Keratinocyte (primary cell): ENCODE data around the gene CFAP53. TPM values are rescaled to one million over a fixed set of nuclear protein-coding genes. Genes with fewer than 3 reads are reported as not detected.

Experiments
- DNase-seq: peaks from one replicate; pipeline ENCODE4 v3.0.0-alpha.2; 2011; ENCODE audit warnings: low read depth, missing footprints, low spot score
- FAIRE-seq: peaks from 2 replicates; lab custom pipeline; 2011; peaks lifted over from hg19 to GRCh38; lab: Jason Lieb, UNC
- H2AFZ ChIP-seq: 2 replicates; pipeline ENCODE4 v1.6.0; 2012; ENCODE audit warnings: low read length, control low read depth, inconsistent platforms; ENCODE audit not compliant: control insufficient read depth
- H3K27ac ChIP-seq: 2 replicates; pipeline ENCODE4 v1.5.1; 2011; ENCODE audit warnings: low read length; ENCODE audit not compliant: control insufficient read depth, insufficient read depth
- H3K27me3 ChIP-seq: 3 replicates; pipeline ENCODE4 v1.6.0; 2011; ENCODE audit warnings: low read length; ENCODE audit not compliant: control insufficient read depth, insufficient read depth; ENCODE audit errors: extremely low read depth
- H3K36me3 ChIP-seq, 2 experiments: 2 replicates in 1 of 2; 3 replicates in 1 of 2; pipeline ENCODE4 v1.5.1; 2011; ENCODE audit warnings: low read length in 2 of 2, mild to moderate bottlenecking in 1 of 2; ENCODE audit not compliant: control insufficient read depth in 2 of 2, insufficient read depth in 2 of 2; ENCODE audit errors: extremely low read depth in 1 of 2
- H3K4me1 ChIP-seq: 3 replicates; pipeline ENCODE4 v1.5.1; 2011; ENCODE audit warnings: low read length; ENCODE audit not compliant: control insufficient read depth, insufficient read depth; ENCODE audit errors: extremely low read depth
- H3K4me2 ChIP-seq: 3 replicates; pipeline ENCODE4 v1.6.0; 2011; ENCODE audit warnings: low read depth, low read length; ENCODE audit not compliant: control insufficient read depth, insufficient read depth; ENCODE audit errors: extremely low read depth
- H3K4me3 ChIP-seq, 3 experiments: fragments of 200-600 bp in 1 of 3; sonication (generic) in 1 of 3; 2 replicates in 2 of 3; 3 replicates in 1 of 3; pipeline ENCODE4 v1.5.1; 2011 to 2016; ENCODE audit warnings: low read length in 3 of 3, mild to moderate bottlenecking in 3 of 3, control low read depth in 2 of 3, inconsistent platforms in 1 of 3, low read depth in 1 of 3, mixed read lengths in 1 of 3, mixed run types in 1 of 3, moderate library complexity in 1 of 3; ENCODE audit not compliant: control insufficient read depth in 2 of 3, insufficient read depth in 2 of 3; ENCODE audit errors: extremely low read depth in 1 of 3
- H3K79me2 ChIP-seq: 2 replicates; pipeline ENCODE4 v1.6.0; 2012; ENCODE audit warnings: low read length; ENCODE audit not compliant: control insufficient read depth, insufficient read depth
- H3K9ac ChIP-seq: 3 replicates; pipeline ENCODE4 v1.6.0; 2011; ENCODE audit warnings: low read length; ENCODE audit not compliant: control insufficient read depth, insufficient read depth; ENCODE audit errors: extremely low read depth
- H3K9me1 ChIP-seq: 3 replicates; pipeline ENCODE4 v1.6.0; 2011; ENCODE audit warnings: low read length; ENCODE audit not compliant: control insufficient read depth, insufficient read depth; ENCODE audit errors: extremely low read depth
- H3K9me3 ChIP-seq: 2 replicates; pipeline ENCODE4 v1.5.1; 2012; ENCODE audit warnings: low read depth, low read length; ENCODE audit not compliant: control insufficient read depth
- H4K20me1 ChIP-seq: 3 replicates; pipeline ENCODE4 v1.6.0; 2011; ENCODE audit warnings: low read length; ENCODE audit not compliant: control insufficient read depth, insufficient read depth; ENCODE audit errors: extremely low read depth
- EZH2 ChIP-seq: IDR thresholded peaks from one replicate; pipeline ENCODE4 v1.6.1; 2012; ENCODE audit warnings: inconsistent platforms, mild to moderate bottlenecking, low read length, moderate library complexity
- dilution Hi-C: fragments of 300-500 bp; cut with MboI; formaldehyde crosslinking; loops from one replicate; pipeline ENCODE4 v1.7.0; 2020; ENCODE audit warnings: low sequenced_read_pairs; ENCODE audit not compliant: extremely low pct_ligation_motif_present
- polyA plus RNA-seq, 5 experiments: library from polyadenylated mRNA; depleted of rRNA in 3 of 5; stranded (reverse) in 3 of 5; stranded (forward) in 1 of 5; unstranded in 1 of 5; fragments of >200 nt; gene quantifications; 1 replicate in 1 of 5; 2 replicates in 3 of 5; 3 replicates in 1 of 5; pipeline versions ENCODE4 v1.2.1 to v1.2.3, GENCODE V29; 2011 to 2012; ENCODE audit warnings: missing spikeins in 2 of 5, low read depth in 1 of 5, low replicate concordance in 1 of 5
- TF ChIP-seq, protein P1 (sequence below), 3 experiments: IDR thresholded peaks in 1 of 3; conservative IDR thresholded peaks in 1 of 3; optimal IDR thresholded peaks in 1 of 3; 2 replicates in 2 of 3; 3 replicates in 1 of 3; pipeline versions ENCODE3 to v1.5.1; 2011; ENCODE audit warnings: low read length in 3 of 3, mild to moderate bottlenecking in 3 of 3, moderate library complexity in 2 of 3, control low read depth in 1 of 3, inconsistent platforms in 1 of 3; ENCODE audit not compliant: insufficient read depth in 2 of 3; ENCODE audit errors: extremely low read depth in 1 of 3

Gene CFAP53
- polyA plus RNA-seq, 1 donor (not counting 4 experiments of a cell fraction or from before 2014, with no cell fraction given), result 0.59 TPM

DNA sequence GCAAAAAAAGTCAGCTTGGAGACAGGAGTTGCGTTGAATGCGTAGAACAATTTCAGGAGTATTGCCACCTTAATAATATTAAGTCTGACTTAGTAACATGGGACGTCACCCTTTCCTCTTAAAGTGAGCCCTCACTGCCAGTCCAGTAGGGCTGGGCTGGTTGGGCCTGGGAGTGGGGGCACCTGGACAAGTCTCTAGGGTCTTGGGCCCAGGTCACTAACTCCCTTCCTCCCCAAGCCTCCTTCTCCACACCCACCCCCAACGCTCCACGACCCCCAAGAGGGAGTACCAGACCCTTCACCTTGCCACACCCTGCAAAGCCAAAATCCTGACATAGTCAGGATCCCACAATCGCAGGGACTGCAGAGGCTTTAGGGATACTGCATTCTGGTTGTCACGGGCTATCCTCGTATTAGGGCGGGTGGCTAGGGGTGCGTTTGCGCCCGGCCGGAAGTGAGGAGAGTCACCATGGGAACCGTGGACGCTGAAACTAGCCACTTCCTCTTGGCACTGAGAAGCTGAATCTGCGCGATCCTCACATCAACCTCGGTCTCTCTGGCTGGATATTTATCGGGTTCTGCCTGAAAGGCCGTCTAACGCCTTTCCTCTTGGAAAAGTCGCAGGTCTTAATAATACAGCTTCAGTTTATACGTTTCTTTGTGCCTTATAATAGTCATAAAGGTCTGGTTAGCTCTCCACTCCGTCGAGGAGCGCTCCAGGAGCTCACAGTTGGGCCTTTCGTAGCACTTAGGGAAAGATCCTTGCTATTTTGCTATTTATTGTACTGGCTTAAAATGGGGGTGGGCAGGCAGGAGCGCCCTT is 31.5 kb upstream of the CFAP53 start:
- Histone ChIP-seq H3K9me3 (no peaks in the 10 kb centered on the region), H3K27me3 (peaks cover 5% of the 10 kb centered on the region), H3K79me2 (no peaks in the 10 kb centered on the region), H3K9ac (peak overlapping the region; percentile 28), H3K4me3 (peak overlapping the region; percentile 2 to 56 (median 32)), H3K4me2 (peak overlapping the region; percentile 75), H3K36me3 (no peaks in the 10 kb centered on the region), H3K4me1 (peaks cover 3% of the 10 kb centered on the region), H3K27ac (no peak overlapping the region), H3K9me1 (no peaks in the 10 kb centered on the region), H4K20me1 (no peaks in the 10 kb centered on the region), H2AFZ (peak overlapping the region; percentile 72)
- FAIRE-seq (peak; percentile 51), DNase-seq (no peak)
- TF ChIP-seq EZH2, result no peak
- TF ChIP-seq, protein P1, sequence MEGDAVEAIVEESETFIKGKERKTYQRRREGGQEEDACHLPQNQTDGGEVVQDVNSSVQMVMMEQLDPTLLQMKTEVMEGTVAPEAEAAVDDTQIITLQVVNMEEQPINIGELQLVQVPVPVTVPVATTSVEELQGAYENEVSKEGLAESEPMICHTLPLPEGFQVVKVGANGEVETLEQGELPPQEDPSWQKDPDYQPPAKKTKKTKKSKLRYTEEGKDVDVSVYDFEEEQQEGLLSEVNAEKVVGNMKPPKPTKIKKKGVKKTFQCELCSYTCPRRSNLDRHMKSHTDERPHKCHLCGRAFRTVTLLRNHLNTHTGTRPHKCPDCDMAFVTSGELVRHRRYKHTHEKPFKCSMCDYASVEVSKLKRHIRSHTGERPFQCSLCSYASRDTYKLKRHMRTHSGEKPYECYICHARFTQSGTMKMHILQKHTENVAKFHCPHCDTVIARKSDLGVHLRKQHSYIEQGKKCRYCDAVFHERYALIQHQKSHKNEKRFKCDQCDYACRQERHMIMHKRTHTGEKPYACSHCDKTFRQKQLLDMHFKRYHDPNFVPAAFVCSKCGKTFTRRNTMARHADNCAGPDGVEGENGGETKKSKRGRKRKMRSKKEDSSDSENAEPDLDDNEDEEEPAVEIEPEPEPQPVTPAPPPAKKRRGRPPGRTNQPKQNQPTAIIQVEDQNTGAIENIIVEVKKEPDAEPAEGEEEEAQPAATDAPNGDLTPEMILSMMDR (optimal IDR thresholded peaks at IDR 0.05 in 1 of 3, IDR thresholded peaks at IDR 0.05 in 1 of 3, conservative IDR thresholded peaks at IDR 0.05 in 1 of 3; ENCODE audit: extremely low read depth in 1 of 3, insufficient read depth in 2 of 3, low read length in 3 of 3), result no peak
- dilution Hi-C loops, result no loop called here

DNA sequence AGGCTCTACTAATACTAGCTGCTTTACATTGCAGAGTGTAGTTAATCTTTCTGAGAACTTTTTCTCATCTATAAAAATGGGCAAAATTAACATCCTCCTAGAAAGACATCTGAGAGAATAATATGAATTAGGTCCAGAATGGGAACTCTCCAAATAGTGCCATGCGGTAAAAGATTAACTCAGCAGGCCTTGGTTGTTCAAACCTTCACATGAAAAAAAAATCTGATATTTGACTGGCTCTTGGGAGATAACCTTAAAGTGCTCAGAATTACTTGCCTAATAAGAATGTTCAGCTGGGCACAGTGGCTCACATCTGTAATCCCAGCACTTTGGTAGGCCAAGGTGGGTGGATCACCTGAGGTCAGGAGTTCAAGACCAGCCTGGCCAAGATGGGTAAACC is 26.7 kb upstream of the CFAP53 start:
- DNase-seq (no peak), FAIRE-seq (no peak)
- Histone ChIP-seq H3K9me1 (no peaks in the 10 kb centered on the region), H4K20me1 (no peaks in the 10 kb centered on the region), H3K79me2 (no peaks in the 10 kb centered on the region), H3K4me2 (no peak overlapping the region), H3K4me1 (peaks cover 3% of the 10 kb centered on the region), H2AFZ (no peak overlapping the region), H3K9me3 (no peaks in the 10 kb centered on the region), H3K9ac (no peak overlapping the region), H3K4me3 (no peak overlapping the region), H3K36me3 (no peaks in the 10 kb centered on the region), H3K27me3 (no peaks in the 10 kb centered on the region), H3K27ac (no peak overlapping the region)
- dilution Hi-C loops, result no loop called here
- TF ChIP-seq EZH2, result no peak
- TF ChIP-seq, protein P1 (optimal IDR thresholded peaks at IDR 0.05 in 1 of 3, IDR thresholded peaks at IDR 0.05 in 1 of 3, conservative IDR thresholded peaks at IDR 0.05 in 1 of 3; ENCODE audit: extremely low read depth in 1 of 3, insufficient read depth in 2 of 3, low read length in 3 of 3), result no peak
